Cardiac septum (tissue), 1 donor: ENCODE data around the gene PCP4L1. TPM values are rescaled to one million over a fixed set of nuclear protein-coding genes. Genes with fewer than 3 reads are reported as not detected.
"Not testable (repeated sequence)": the region's sequence is repeated elsewhere in the genome, so short reads cannot be mapped to it uniquely, and the experiment has no call there.

Experiments
- DNase-seq: peaks from one replicate; pipeline ENCODE4 v3.0.0-alpha.2; 2020; ENCODE audit warnings: low spot score
- intact Hi-C: fragments of 100-400 bp; cut with DNase I; formaldehyde crosslinking; loops from one replicate; pipeline ENCODE4 v1.14.0; 2022
- long read RNA-seq: library from polyadenylated mRNA; unstranded; transcript quantifications from one replicate; pipeline ENCODE4 v2.0.0, GENCODE V29; 2021
- total RNA-seq: library from RNA; stranded (reverse); fragmentation: NEBNext Ultra II Directional; extraction: Animal tissue kit (Norgen Biotek cat#: 25700); gene quantifications from one replicate; pipeline ENCODE4 v1.2.1, GENCODE V29; 2021
- donor health status: DM: no; HTN: no; CAD: no.

Gene PCP4L1
- 0.38 TPM for total RNA-seq
- long read RNA-seq, partial matches to known transcripts, result 0 of 1 reads
- long read RNA-seq, other reads (novel, unspliced or antisense), result 0 of 1 reads

DNA sequence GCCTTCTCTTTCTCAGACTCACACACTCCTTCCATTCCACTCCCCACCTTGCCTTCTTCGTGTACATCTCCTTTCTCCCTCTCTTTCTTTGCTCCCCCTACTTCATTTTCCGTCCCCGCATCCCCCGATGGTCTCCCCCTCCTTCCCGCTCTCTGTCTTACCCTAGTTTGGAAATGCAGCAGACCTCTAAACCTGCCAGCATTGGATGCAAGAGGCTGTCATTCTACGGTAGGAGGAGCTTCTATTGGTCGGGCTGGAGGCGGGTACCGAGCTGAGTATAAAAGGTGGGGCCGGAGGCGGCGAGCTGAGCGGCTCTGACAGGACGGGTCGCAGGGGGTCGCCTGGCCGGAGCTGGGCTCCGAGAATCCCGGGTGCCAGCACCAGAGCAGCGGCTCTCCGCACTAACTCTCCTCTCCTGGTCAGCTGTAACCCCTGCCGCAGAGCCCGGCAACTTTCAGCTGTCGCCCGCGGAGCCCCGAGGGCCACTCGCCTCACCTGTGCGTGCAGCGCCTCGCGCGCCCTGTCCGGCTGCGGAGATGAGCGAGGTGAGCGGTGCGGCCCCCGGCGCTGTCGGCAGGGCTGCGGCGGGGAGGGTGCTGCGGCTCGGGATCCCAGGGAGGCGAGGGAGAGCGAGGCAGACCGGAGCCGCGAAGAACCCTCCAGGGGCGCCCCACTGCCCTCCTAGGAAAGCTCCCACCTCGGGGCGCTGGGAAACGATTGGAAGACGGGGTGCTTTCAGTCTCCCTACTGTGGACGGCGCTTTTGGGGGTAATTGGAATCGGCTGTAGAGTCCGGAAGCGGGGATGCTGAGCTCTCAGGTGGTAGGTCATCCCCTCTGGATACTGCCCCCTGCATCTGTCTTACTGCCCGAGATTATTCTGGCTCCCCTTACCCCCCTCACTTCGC is at the start of gene PCP4L1:
TSS of gene PCP4L1 (plus strand) at position 307 of the 906 bp plus-strand sequence. CDS start at position 537, 230 bp downstream.
- DNase-seq, result no peak
- intact Hi-C loops, result no loop called here

DNA sequence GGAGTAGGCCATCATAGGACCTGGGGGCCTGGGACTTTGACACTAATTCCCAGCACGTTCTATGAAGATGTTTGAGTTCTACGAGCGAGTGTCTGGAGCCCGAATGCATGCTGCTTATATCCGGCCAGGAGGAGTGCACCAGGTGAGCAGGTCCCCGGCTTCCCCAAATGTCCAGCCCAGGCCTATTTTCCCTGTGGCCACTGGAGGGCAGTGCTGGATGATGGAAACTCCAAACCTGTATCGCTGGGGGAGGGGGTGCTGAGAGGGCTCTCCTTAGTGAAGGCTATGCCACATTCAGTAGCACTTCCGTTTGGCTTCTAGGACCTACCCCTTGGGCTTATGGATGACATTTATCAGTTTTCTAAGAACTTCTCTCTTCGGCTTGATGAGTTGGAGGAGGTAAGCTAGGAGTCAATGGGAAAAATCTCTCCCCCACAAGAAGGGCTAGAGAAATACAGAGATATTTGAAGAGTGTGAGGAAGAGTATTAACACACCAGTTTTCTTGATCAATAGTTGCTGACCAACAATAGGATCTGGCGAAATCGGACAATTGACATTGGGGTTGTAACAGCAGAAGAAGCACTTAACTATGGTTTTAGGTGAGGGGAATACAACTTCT is 48.6 kb upstream of the PCP4L1 start:
- intact Hi-C loops, result no loop called here
- DNase-seq, result peak; percentile 88

- intact Hi-C loops, result no loop called here
- DNase-seq, result no peak
Observed at GRCh38 chr1:161214369-161214768, 44.2 kb upstream of the PCP4L1 start.

GRCh38 chr1:161215076-161215475 is 43.5 kb upstream of the PCP4L1 start, which contains the start of gene FCER1G:
Gene FCER1G, plus strand, starts transcription at chr1:161215295. Its CDS starts 27 bp downstream, at chr1:161215322.
- intact Hi-C loops, result no loop called here

GRCh38 chr1:161216945-161217712 is 41.4 kb upstream of the PCP4L1 start:
- intact Hi-C loops, result no loop called here
- DNase-seq, result no peak

More at GRCh38 chr1:161215076-161215475, 43.5 kb upstream of the PCP4L1 start, which contains the start of gene FCER1G:
- peak; percentile 87 for DNase-seq

DNA sequence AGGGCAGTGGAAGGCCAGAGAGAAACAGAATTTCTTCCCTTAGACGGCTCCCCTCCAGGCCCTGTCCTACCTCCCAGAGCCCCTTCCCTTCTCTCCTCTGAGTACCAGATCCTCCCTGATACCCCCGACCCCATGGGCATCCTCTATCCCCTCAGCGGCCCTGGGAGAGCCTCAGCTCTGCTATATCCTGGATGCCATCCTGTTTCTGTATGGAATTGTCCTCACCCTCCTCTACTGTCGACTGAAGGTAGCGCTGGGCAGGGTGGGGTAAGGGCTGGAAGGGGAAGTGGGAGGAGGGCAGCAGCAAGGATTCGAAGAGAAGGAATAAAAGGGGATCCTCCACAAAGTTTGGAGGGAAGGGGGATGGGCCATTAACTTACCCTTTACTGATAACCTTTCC is 40.7 kb upstream of the PCP4L1 start:
- intact Hi-C loops, result no loop called here
- DNase-seq, result no peak

DNA sequence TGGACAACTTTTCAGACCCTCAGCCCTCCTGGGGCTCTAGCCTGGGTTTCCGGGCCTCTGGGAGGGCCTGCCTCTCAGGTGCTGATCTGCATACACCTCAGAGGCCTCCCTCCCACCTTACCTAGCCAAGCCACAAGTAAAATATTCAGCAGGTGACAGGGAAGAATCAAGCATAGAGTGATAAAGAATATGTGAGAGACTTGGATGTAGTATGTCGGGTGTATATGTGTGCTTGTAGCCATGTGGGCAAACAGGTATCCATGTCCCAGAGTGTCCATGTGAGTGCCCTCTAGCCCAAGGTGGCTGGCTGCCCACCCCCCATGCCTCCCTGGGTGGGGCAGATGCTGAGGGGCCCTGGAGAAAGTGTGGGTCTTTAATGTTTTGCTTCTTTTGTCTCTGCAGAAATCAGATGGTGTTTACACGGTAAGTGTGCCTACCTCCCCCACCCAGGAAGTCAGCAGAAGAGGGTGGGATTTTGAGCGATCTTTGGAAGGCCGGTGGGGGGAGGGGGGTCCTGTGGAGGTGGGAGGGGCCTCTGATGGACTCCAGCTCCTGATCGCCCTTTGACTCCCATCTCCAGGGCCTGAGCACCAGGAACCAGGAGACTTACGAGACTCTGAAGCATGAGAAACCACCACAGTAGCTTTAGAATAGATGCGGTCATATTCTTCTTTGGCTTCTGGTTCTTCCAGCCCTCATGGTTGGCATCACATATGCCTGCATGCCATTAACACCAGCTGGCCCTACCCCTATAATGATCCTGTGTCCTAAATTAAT is 40.1 kb upstream of the PCP4L1 start:
- intact Hi-C loops, result no loop called here
- DNase-seq, result no peak

- DNase-seq, result no peak
- intact Hi-C loops, result no loop called here
Observed at GRCh38 chr1:161219078-161219892, 39.3 kb upstream of the PCP4L1 start.

DNA sequence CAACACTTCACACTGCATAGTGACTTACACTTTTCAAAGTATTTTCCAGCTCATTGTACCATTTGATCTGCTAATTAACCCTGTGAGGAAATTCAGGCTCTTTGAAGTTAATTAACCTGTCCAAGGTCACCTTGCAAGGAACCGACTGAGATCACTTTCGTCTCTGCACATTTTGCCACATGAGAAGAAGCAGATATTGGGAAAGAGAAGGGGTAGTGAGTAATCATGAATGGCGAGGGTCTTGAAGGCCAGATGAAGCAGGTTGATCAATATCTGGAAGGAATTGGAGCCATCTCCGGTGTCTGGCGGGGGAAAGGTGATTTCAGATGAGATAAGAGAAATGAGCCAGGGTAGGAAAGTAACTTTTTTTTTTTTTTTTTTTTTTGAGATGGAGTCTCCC is 38.5 kb upstream of the PCP4L1 start:
- intact Hi-C loops, result loop anchor here (10.0 kb wide), 1 partner anchor 525 kb away; the partner anchor contains the start of gene DUSP12

GRCh38 chr1:161222175-161223019 is 36.1 kb upstream of the PCP4L1 start:
- intact Hi-C loops, result loop anchor here (10.0 kb wide), 1 partner anchor 522 kb away; the partner anchor contains the start of gene DUSP12
- no peak for DNase-seq

More for the DNA sequence above, 38.5 kb upstream of the PCP4L1 start:
- DNase-seq, result no peak

DNA sequence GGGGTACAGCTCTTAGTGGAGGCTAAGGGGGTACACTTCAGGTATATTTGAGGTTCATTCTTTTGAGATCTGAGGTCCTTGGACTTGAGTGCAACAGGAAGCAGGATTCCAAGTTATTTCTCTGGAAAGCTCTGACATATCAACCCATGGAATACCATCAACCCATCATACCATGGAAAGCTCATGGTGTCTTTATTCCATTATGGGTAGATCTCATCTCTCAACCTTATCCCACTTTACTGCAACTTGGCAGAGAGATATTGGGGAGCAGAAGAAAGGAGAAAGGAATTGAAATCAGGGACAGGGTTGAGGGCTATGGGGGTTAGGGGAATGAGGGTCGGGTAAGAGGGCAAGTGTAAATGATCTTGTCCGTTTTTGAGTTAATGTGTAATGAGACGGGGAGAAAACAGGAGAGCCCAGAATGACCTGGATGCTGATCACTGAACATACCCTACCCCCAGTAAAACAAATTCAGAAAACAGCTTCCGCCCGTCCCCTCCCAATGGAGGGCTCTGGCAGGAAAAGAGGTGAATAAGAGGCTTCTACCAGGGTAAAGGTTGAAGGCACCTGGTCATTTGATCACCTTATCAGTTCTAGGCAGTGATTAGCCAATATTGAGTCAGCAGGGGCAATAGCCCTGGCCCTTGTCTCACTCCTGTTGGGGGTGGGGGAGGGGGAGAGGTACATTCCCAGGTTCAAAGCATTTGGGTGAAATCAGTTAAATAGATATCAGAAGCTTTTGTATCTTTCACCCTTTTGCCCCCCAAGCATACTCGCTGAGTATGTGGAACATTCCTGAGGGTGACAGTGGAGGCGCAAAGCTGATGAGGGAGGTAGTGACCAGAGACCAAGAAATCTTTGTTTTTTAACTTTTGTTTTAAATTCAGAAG is 34.5 kb upstream of the PCP4L1 start:
- intact Hi-C loops, result loop anchor here (10.0 kb wide), 1 partner anchor 521 kb away; the partner anchor contains the start of gene DUSP12

DNA sequence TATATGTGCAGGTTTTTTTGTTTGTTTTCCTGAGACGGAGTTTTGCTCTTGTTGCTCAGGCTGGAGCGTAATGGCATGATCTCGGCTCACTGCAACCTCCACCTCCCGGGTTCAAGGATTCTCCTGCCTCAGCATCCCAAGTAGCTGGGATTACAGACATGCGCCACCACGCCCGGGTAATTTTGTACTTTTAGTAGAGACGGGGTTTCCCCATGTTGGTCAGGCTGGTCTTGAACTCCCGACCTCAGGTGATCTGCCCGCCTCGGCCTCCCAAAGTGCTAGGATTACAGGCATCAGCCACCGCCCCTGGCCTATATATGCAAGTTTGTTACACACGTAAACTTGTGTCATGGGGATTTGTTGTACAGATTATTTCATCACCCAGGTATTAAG is 33.9 kb upstream of the PCP4L1 start:
- DNase-seq, result not testable (repeated sequence)
- intact Hi-C loops, result loop anchor here (5.0 to 10.0 kb wide), 2 partner anchors 158 to 520 kb away; partner anchors contain the start of gene DUSP12

More for the DNA sequence above, 34.5 kb upstream of the PCP4L1 start:
- no peak for DNase-seq

DNA sequence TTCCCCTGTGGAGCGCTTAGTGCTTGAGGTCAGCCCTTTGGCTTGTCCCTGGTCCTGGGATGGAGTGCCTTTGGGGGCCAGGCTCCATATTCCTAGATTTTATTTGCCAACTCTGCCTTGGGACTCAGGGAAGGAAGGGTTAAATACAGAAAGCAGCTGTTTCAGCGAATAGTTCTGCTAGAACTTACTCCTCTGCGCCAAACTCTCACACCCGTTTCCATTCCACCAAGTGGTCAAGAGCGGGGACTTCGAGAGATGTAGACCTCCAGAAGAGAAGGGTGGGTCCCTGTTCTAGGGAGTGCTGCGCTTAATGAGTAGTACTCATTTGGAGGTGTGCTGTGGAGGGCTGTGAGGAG is 33.4 kb upstream of the PCP4L1 start:
- intact Hi-C loops, result loop anchor here (5.0 to 10.0 kb wide), 2 partner anchors 157 to 520 kb away; partner anchors contain the start of gene DUSP12
- no peak for DNase-seq

DNA sequence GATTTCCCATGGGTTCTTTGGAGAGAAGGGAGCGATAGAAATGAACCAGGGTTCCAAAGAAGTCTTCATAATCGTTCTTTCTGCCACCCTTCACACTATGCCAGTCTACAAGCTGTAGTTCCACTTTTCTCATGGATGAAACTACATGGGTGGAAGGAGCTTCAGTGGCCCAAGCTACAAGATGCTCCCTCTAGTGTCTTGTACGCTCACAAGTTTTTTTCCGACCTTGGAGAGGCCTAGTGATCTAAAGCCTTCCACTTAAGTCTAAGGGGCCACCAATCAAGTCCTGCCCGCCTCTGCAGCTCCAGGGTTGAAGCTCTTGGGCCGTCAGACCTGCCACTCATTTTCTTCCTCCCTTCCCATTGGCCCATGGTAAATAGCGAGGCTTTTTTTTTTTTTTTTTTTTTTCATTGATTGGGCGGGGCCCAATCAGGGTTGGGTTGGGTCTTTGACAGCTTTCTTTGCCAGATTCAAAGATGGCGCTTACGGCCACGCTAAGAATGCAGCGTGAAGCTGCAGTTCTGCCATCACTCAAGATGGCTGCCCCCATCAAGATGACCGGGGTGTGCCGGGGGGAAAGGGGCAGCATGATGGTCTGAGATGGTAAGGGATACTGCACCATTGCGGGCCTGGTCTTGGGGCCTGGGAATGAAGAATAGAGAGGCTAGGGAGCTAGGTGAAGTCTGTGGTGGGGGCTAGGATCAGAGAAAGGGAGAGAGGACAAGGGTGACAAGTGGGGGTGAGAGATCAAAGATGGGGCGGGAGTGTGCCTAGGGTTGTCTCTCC is 32.8 kb upstream of the PCP4L1 start, which contains the start of gene TOMM40L:
TSS of gene TOMM40L (plus strand) at position 527 of the 786 bp plus-strand sequence. CDS start 430 bp downstream, outside the sequence.
- DNase-seq, result peak; percentile 91
- intact Hi-C loops, result loop anchor here (5.0 to 10.0 kb wide), 2 partner anchors 157 to 519 kb away; partner anchors contain the start of gene DUSP12

DNA sequence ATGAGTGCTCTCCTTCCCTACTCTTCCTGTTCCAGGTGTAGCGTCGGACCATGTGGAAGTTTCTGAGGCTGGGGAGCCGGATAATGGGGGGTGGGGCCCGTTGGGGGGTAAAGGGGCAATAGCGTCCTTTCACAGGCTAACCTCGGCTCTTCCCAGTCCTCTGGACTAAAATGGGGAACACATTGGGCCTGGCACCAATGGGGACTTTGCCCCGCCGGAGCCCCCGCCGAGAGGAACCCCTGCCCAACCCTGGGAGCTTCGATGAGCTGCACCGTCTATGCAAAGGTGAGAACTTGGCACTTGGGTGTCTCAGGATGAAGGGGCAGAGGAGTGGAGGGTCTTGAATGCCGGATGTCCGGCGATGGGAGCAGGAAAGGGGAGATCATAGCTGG is 32.2 kb upstream of the PCP4L1 start:
- DNase-seq, result no peak
- intact Hi-C loops, result loop anchor here (5.0 to 10.0 kb wide), 2 partner anchors 156 to 518 kb away; partner anchors contain the start of gene DUSP12
